Mucosa of descending colon (tissue), 3 donors: Measurements from ENCODE around the gene PTGS2. TPM values are rescaled to one million over a fixed set of nuclear protein-coding genes. Genes with fewer than 3 reads are reported as not detected.

Experiments used
- ATAC-seq: fragments of 200-7000 bp; cut with Tn5 transposase; one replicate; pipeline ENCODE4 v1.9.1; 2020; ENCODE audit warnings: mild to moderate bottlenecking, moderate library complexity
- DNase-seq, 3 donors: peaks; one replicate each; pipeline ENCODE4 v3.0.0-alpha.2; 2020
- H3K36me3 ChIP-seq: fragments of 200-600 bp; one replicate; pipeline ENCODE4 v1.8.0; 2021; ENCODE audit warnings: low read depth, mild to moderate bottlenecking
- H3K4me1 ChIP-seq: fragments of 200-600 bp; one replicate; pipeline ENCODE4 v1.8.0; 2021; ENCODE audit warnings: low read depth, mild to moderate bottlenecking
- H3K4me3 ChIP-seq: fragments of 200-600 bp; one replicate; pipeline ENCODE4 v1.8.0; 2021; ENCODE audit warnings: mild to moderate bottlenecking
- H3K9me3 ChIP-seq: fragments of 200-600 bp; one replicate; pipeline ENCODE4 v1.8.0; 2021; ENCODE audit warnings: mild to moderate bottlenecking
- CTCF ChIP-seq: fragments of 200-600 bp; IDR thresholded peaks from one replicate; pipeline ENCODE4 v1.8.0; 2022; ENCODE audit warnings: antibody characterized with exemption, mild to moderate bottlenecking
- intact Hi-C, 2 donors: fragments of 100-400 bp; cut with DNase I in 1 of 2; cut with micrococcal nuclease in 1 of 2; formaldehyde crosslinking; loops; one replicate each; pipeline versions ENCODE4 v1.11.0 to v1.11.1; 2022; cut with DNase I, micrococcal nuclease
- total RNA-seq, 3 donors: library from RNA; stranded (reverse); fragmentation: NEBNext Ultra II Directional in 2 of 3; extraction: Animal tissue kit (Norgen Biotek cat#: 25700) in 2 of 3; gene quantifications; one replicate each; pipeline versions ENCODE4 v1.2.1 to v1.2.4, GENCODE V29; 2021 to 2023
- donor health status: DM: no; HTN: no; CAD: no; lungs with moderate emphysema.
- donor health status: DM: no; HTN: no; CAD: no.
- donor health status: DM: no; HTN: yes; CAD: no.

Gene PTGS2
- total RNA-seq, 3 donors from 2014 or later: 0.75 to 36.6 (median 8.4) TPM

- no peak for DNase-seq
- no peak for ATAC-seq
- no peaks in the 10 kb centered on the region for H3K9me3 ChIP-seq
- no peaks in the 10 kb centered on the region for H3K36me3 ChIP-seq
- intact Hi-C loops: no loop called here
- H3K4me1 ChIP-seq: no peaks in the 10 kb centered on the region
- H3K4me3 ChIP-seq: no peak overlapping the region
- TF ChIP-seq CTCF: no peak
These were observed 28.5 kb upstream of the PTGS2 start for GRCh38 chr1:186708694-186709097.

GRCh38 chr1:186703209-186703766, 23.1 kb upstream of the PTGS2 start:
- Histone ChIP-seq H3K36me3 (no peaks in the 10 kb centered on the region), H3K4me1 (no peaks in the 10 kb centered on the region), H3K4me3 (no peak overlapping the region), H3K9me3 (no peaks in the 10 kb centered on the region)
- no peak for ATAC-seq
- no peak for TF ChIP-seq CTCF
- intact Hi-C loops: no loop called here
- no peak for DNase-seq

- Histone ChIP-seq H3K9me3 (no peaks in the 10 kb centered on the region), H3K36me3 (no peaks in the 10 kb centered on the region), H3K4me3 (no peak overlapping the region), H3K4me1 (no peaks in the 10 kb centered on the region)
- ATAC-seq (no peak), DNase-seq (no peak)
- TF ChIP-seq CTCF: no peak
- intact Hi-C loops: no loop called here
These were observed 20.5 kb upstream of the PTGS2 start for GRCh38 chr1:186700722-186701121.

- Histone ChIP-seq H3K4me3 (no peak overlapping the region), H3K4me1 (no peaks in the 10 kb centered on the region), H3K36me3 (no peaks in the 10 kb centered on the region), H3K9me3 (no peaks in the 10 kb centered on the region)
- ATAC-seq (no peak), DNase-seq (no peak)
- TF ChIP-seq CTCF: no peak
- intact Hi-C loops: no loop called here
These were observed 19.3 kb upstream of the PTGS2 start for GRCh38 chr1:186699519-186699918.

- Histone ChIP-seq H3K4me1 (no peaks in the 10 kb centered on the region), H3K36me3 (no peaks in the 10 kb centered on the region), H3K4me3 (no peak overlapping the region), H3K9me3 (no peaks in the 10 kb centered on the region)
- intact Hi-C loops: loop anchor here in 1 of 2 donors (5.0 kb wide), 1 partner anchor 292 kb away; no protein-coding TSS in a partner anchor
- no peak for TF ChIP-seq CTCF
- DNase-seq: no peak
- no peak for ATAC-seq
These were observed 9.7 kb upstream of the PTGS2 start for GRCh38 chr1:186689907-186690306.

GRCh38 chr1:186689376-186689775, 9.2 kb upstream of the PTGS2 start:
- no peak overlapping the region for H3K4me3 ChIP-seq
- ATAC-seq: no peak
- intact Hi-C loops: loop anchor here in 1 of 2 donors (5.0 kb wide), 1 partner anchor 293 kb away; no protein-coding TSS in a partner anchor
- no peaks in the 10 kb centered on the region for H3K36me3 ChIP-seq
- no peaks in the 10 kb centered on the region for H3K4me1 ChIP-seq
- no peak for DNase-seq
- no peaks in the 10 kb centered on the region for H3K9me3 ChIP-seq
- TF ChIP-seq CTCF: no peak
